Stimulated activated CD4-positive, alpha-beta T cell treated with anti-CD3 and anti-CD28 coated beads, Interleukin-4, amount 100 ng/mL, for 24 hours (primary cell): ENCODE data around the gene DENND1C.
"Not testable (repeated sequence)": the region's sequence is repeated elsewhere in the genome, so short reads cannot be mapped to it uniquely, and the experiment has no call there.

Experiments
- DNase-seq: peaks from one replicate; pipeline ENCODE4 v3.0.0-alpha.2; 2020

Gene DENND1C

GRCh38 chr19:6481541-6482342 is at the start of gene DENND1C:
Gene DENND1C (minus strand): TSS chr19:6481787. CDS start chr19:6481695, 92 bp downstream.
- DNase-seq: peak; percentile 70

- peak; percentile 84 for DNase-seq
Measured at GRCh38 chr19:6530386-6531162, 49.0 kb upstream of the DENND1C start, which contains the start of gene TNFSF9. Gene TNFSF9 (plus strand): TSS chr19:6531026. CDS start chr19:6531037, 11 bp downstream.

GRCh38 chr19:6529937-6530385 is 48.4 kb upstream of the DENND1C start:
- no peak for DNase-seq

- DNase-seq: no peak
Measured at GRCh38 chr19:6529351-6529750, 47.8 kb upstream of the DENND1C start.

- no peak for DNase-seq
Measured at GRCh38 chr19:6528544-6529121, 47.0 kb upstream of the DENND1C start.

GRCh38 chr19:6527893-6528543 is 46.4 kb upstream of the DENND1C start:
- no peak for DNase-seq

- no peak for DNase-seq
Measured at GRCh38 chr19:6524311-6524710, 42.7 kb upstream of the DENND1C start.

GRCh38 chr19:6522712-6523111 is 41.1 kb upstream of the DENND1C start:
- no peak for DNase-seq

- DNase-seq: peak; percentile 54
Measured at GRCh38 chr19:6521718-6522646, 40.4 kb upstream of the DENND1C start.

GRCh38 chr19:6519289-6519688 is 37.7 kb upstream of the DENND1C start:
- DNase-seq: no peak

- no peak for DNase-seq
Measured at GRCh38 chr19:6518145-6518911, 36.7 kb upstream of the DENND1C start.

GRCh38 chr19:6516659-6517291 is 35.2 kb upstream of the DENND1C start:
- DNase-seq: peak; percentile 95

- DNase-seq: peak; percentile 66
Measured at GRCh38 chr19:6516018-6516658, 34.6 kb upstream of the DENND1C start.

- DNase-seq: no peak
Measured at GRCh38 chr19:6514926-6515544, 33.4 kb upstream of the DENND1C start.

- DNase-seq: no peak
Measured at GRCh38 chr19:6514089-6514488, 32.5 kb upstream of the DENND1C start.

GRCh38 chr19:6510618-6511017 is 29.0 kb upstream of the DENND1C start:
- DNase-seq: no peak

GRCh38 chr19:6509118-6509971 is 27.8 kb upstream of the DENND1C start:
- no peak for DNase-seq

GRCh38 chr19:6508028-6508771 is 26.6 kb upstream of the DENND1C start:
- not testable (repeated sequence) for DNase-seq
